Epithelial cell of proximal tubule (primary cell): ENCODE data around the gene KLHL21. TPM values are rescaled to one million over a fixed set of nuclear protein-coding genes. Genes with fewer than 3 reads are reported as not detected.
"Not testable (repeated sequence)": the region's sequence is repeated elsewhere in the genome, so short reads cannot be mapped to it uniquely, and the experiment has no call there.

ENCODE experiments used
- DNase-seq: peaks from one replicate; pipeline ENCODE4 v3.0.0-alpha.2; 2011; ENCODE audit warnings: low read depth
- H3K4me3 ChIP-seq: 2 replicates; pipeline ENCODE4 v1.5.1; 2011; ENCODE audit warnings: low read depth, mild to moderate bottlenecking, low read length
- total RNA-seq: library from RNA; depleted of rRNA; stranded (reverse); fragments of >200 nt; gene quantifications from 2 replicates; pipeline ENCODE4 v1.2.3, GENCODE V29; 2015
- TF ChIP-seq, protein P1 (sequence below): conservative IDR thresholded peaks from 2 replicates; pipeline ENCODE4 v1.5.1; 2012; ENCODE audit warnings: low read depth, mild to moderate bottlenecking, low read length

Gene KLHL21
- total RNA-seq, 1 donor from 2014 or later, result 28.1 TPM

DNA sequence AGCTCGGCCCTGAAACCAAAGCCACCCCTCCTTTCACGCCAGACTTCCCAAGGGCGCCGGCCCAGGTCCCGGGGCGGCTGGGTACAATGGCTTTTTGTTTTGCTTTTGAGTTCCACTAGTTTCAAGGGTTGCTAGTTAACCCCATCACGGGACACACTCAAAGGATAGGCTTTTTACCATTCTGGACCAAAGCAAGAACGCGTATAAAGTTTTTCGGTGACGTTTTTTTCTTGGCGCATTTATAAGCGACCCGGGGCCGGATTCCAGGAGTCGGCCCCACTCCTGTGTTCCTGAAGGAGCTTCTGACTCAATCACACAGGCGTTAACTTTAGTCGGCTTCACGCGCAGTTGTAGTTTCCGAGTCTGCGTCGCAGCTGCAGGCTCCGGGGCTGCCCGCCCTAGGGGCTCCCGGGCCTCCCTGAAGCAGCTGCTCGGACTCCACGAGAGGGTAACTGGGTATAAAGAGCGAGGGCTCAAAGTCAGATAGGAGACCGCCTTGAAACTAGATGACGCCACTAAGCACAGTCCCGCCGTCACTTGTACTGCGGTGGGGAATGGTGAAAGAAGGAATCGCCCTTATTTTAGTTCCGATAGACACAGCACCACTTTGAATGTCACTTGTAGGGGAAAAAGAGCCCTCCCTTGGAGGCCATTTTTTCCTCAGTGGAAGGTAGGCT, 707 bp upstream of the KLHL21 start:
- TF ChIP-seq, protein P1, sequence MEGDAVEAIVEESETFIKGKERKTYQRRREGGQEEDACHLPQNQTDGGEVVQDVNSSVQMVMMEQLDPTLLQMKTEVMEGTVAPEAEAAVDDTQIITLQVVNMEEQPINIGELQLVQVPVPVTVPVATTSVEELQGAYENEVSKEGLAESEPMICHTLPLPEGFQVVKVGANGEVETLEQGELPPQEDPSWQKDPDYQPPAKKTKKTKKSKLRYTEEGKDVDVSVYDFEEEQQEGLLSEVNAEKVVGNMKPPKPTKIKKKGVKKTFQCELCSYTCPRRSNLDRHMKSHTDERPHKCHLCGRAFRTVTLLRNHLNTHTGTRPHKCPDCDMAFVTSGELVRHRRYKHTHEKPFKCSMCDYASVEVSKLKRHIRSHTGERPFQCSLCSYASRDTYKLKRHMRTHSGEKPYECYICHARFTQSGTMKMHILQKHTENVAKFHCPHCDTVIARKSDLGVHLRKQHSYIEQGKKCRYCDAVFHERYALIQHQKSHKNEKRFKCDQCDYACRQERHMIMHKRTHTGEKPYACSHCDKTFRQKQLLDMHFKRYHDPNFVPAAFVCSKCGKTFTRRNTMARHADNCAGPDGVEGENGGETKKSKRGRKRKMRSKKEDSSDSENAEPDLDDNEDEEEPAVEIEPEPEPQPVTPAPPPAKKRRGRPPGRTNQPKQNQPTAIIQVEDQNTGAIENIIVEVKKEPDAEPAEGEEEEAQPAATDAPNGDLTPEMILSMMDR, result no peak
- DNase-seq, result no peak
- H3K4me3 ChIP-seq, result peak overlapping the region; percentile 76

DNA sequence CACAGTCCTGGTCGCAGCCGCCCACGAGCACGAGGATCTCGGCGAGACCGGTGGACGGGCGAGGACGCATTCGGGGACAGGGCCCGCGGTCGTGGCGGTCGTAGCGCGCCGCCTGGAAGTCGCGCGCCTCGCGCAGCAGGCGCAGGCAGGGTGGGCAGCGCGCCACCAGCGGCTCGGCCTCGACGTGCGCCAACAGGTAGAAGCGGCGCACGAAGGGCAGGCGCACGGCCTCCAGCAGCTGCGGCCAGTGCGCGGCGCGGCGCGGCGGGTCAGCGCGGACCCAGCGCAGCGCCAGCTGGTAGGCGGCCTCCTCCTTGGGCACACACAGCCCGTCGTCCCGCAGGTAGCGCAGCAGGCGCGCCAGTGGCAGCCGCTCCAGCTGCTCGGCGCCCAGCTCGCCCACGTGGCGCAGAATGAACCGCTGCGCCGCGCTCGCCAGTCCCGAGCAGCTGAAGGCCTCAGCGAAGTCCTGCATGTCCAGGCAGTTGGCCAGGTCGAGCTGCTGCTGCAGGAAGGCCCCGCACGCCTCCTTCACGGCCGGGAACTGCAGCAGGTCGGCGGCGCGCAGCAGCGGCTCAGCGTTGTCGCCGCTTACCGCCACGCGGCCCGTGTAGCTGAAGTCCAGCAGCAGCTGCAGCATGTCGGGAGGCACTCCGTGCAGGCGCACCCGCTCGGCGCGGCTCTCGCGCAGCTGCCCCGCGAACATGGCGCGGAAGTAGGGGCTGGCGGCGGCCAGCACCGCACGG, 573 bp downstream of the KLHL21 start:
- DNase-seq, result no peak
- TF ChIP-seq, protein P1, result no peak
- H3K4me3 ChIP-seq, result peak overlapping the region; percentile 76

DNA sequence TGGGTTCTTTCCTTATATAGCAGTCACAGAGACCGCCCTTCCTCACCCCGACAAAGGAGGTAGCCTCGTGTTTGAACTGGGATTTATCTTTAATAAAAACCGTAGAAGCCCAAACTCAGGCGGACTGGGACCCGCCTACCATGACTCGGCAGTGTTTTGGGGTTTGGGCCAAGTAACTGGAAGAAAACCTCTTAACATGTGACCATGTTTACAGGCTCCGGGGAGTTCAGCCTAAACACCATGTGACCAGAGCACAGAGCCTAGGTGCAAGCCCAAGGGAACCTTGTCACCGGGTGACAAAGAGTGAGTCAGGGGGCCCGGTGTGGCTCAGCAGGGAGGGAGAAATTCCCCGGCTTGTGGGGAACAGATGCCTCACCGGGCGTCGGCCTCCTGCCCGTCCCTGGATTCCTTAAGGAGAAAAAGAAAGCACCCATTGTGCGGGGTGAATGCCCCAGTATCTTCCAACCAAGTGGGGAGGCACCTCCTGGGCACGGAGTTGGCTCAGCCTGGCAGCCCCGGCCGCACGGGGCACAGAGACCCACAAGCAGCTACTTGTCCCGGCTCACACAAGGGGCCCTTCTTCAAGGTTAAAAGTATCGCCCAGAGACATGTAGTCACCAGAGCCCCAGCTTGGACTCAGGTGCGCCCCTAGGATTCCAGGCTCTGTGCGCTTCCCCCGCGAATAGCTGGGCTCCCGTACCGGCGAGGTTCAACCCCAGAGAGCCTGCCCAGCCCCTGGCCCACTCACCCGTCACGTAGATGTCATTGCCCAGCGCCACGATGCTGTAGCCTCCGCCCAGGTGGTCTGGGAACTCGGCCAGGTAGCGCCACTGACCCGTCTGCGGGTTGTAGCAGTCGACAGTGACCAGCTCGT, 1.4 kb downstream of the KLHL21 start:
- DNase-seq, result peak; percentile 90

DNA sequence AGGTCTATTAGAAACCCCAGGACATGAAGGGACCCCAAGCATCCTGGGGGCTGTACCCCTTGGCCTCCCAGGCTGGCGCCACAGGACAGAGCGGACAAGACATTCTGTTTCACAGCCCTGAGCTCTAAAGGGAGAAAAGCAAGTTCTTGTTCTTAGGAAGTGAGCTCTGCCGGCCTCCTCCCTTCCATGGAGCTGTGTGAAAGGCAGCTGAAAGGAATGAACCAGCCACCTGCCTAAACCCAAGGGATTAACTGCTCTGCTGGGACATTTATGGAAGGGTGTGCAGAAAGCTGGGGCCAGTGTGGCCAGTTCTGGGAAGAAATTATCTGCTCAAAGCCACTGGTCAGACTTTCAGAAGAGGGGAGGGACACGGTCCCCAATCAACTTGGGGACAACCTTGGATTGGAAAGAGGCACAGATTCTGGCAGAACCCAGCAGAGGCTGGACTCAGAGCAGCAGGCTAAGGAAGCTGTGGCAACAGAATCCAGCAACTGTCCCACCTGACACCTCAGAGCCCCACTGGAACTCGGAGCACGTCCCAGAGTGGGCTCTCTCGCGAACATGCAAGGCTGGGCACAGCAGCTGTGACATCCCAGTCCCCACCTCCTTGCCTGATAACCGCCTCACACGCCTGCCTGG, 2.1 kb downstream of the KLHL21 start:
- TF ChIP-seq, protein P1, result no peak
- DNase-seq, result no peak
- H3K4me3 ChIP-seq, result peak overlapping the region; percentile 76

More for the DNA sequence above, 1.4 kb downstream of the KLHL21 start:
- H3K4me3 ChIP-seq, result peak overlapping the region; percentile 76
- TF ChIP-seq, protein P1, result no peak

DNA sequence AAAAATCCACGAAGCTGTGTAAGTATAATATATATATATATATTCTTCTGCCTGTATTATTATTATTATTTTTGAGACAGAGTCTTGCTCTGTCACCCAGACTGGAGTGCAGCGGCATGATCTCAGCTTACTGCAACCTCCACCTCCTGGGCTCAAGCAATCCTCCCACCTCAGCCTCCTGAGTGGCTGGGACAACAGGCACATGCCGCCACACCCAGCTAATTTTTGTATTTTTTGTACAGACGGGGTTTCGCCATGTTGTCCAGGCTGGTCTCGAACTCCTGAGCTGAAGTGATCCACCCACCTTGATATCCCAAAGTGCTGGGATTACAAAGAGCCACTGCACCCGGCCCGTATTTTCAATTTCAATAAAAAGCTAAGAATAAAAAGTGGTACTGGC, 2.7 kb downstream of the KLHL21 start:
- not testable (repeated sequence) for DNase-seq
- peak overlapping the region; percentile 76 for H3K4me3 ChIP-seq

DNA sequence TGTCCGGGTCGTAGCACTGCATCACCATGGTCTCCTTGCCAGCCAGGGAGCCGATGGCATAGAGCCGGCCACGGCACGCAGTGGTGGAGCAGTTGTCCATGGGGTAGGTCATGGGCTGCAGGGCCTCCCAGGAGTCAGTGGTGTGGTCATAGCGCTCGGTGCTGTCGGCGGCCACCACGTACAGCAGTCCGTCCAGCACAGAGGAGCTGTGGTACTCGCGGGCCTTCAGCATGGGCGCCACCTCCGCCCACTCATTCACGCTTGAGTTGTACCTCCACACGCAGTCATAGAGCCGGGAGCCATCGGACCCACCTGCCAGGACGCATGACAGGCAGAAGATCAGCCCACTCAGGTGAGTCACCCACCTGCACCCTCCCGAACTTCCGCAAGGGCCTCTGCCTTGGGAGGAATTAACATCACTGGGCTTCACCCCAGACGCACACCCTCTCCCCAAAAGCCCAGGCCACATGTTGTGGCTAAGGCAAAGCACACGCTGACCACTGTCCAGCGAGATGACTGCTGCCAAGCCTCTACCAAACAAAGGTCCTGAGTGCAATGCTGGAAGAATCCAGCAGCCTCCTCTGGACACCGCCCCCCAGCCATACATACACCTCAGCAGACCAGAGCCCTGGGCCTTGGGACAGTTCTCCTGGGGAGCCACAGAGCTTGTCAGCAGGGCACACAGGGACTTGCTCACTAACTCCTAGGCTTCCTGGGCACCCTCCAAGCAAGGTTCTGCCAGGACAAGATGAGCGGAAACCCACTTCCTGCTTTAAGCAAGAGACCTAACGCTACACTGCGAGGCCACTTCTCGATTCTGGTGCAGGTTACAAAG, 3.3 kb downstream of the KLHL21 start:
- H3K4me3 ChIP-seq, result peak overlapping the region; percentile 76
- no peak for DNase-seq
- TF ChIP-seq, protein P1, result no peak
